K562 (cell line): ENCODE measurements around the gene THEM5. TPM values are rescaled to one million over a fixed set of nuclear protein-coding genes. Genes with fewer than 3 reads are reported as not detected.

ENCODE experiments used
- E2F3 ChIP-seq: fragments of 250-450 bp; sonication (Bioruptor Pico); IDR thresholded peaks from 2 replicates; pipeline ENCODE4 v1.4.0; 2020; ENCODE audit warnings: mild to moderate bottlenecking
- HSF4 ChIP-seq: fragments of 250-450 bp; sonication (Bioruptor Pico); IDR thresholded peaks from 2 replicates; pipeline ENCODE4 v2.1.2; 2022; ENCODE audit warnings: mild to moderate bottlenecking, moderate library complexity, borderline replicate concordance
- KLF6 ChIP-seq: fragments of 250-450 bp; sonication (Bioruptor Pico); IDR thresholded peaks from 2 replicates; pipeline ENCODE4 v1.4.0; 2020; ENCODE audit warnings: mild to moderate bottlenecking, moderate library complexity, borderline replicate concordance
- LEF1 ChIP-seq: fragments of 450-650 bp; IDR thresholded peaks from 2 replicates; pipeline ENCODE4 v1.6.1; 2016; ENCODE audit warnings: mild to moderate bottlenecking
- MCM5 ChIP-seq: fragments of 450-650 bp; IDR thresholded peaks from 2 replicates; pipeline ENCODE4 v1.6.1; 2016; ENCODE audit warnings: low read depth
- MTF1 ChIP-seq: fragments of 250-450 bp; sonication (Bioruptor Pico); IDR thresholded peaks from 2 replicates; pipeline ENCODE4 v1.9.0; 2021; ENCODE audit warnings: moderate library complexity, mild to moderate bottlenecking, inconsistent platforms, borderline replicate concordance
- NBN ChIP-seq: fragments of 450-650 bp; IDR thresholded peaks from 2 replicates; pipeline ENCODE4 v1.6.1; 2016; ENCODE audit warnings: low read depth, mild to moderate bottlenecking
- NFE2 ChIP-seq: IDR thresholded peaks from 2 replicates; pipeline ENCODE4 v1.6.1; 2014; ENCODE audit warnings: antibody characterized with exemption, low read depth
- NR2C2 ChIP-seq, 2 experiments: fragments of 200-800 bp in 1 of 2; sonication (Bioruptor generic) in 1 of 2; sonication (generic) in 1 of 2; formaldehyde crosslinking in 1 of 2; IDR thresholded peaks; 2 replicates each; pipeline versions ENCODE4 v1.6.1 to v1.8.0; 2016 to 2022; ENCODE audit warnings: mild to moderate bottlenecking in 1 of 2, missing compliant biosample characterization in 1 of 2, missing genetic modification characterization in 1 of 2, missing genetic modification reagents in 1 of 2
- RBM14 ChIP-seq: fragments of 200-400 bp; formaldehyde crosslinking; IDR thresholded peaks from 2 replicates; pipeline ENCODE4 v1.6.1; 2018; ENCODE audit warnings: low read depth, mild to moderate bottlenecking, low read length, moderate library complexity, borderline replicate concordance; ENCODE audit not compliant: insufficient read depth
- RFX1 ChIP-seq: fragments of 450-650 bp; IDR thresholded peaks from 2 replicates; pipeline ENCODE4 v1.6.1; 2016; ENCODE audit warnings: mild to moderate bottlenecking, moderate library complexity
- RHOXF2B ChIP-seq: fragments of 250-450 bp; sonication (Bioruptor Pico); conservative IDR thresholded peaks from 2 replicates; pipeline ENCODE4 v1.5.1; 2021
- SAP30 ChIP-seq: fragments of 200-600 bp; sonication (generic); IDR thresholded peaks from 2 replicates; pipeline ENCODE4 v1.6.1; 2012; ENCODE audit warnings: borderline replicate concordance, low read depth, mild to moderate bottlenecking, moderate library complexity, low read length, control low read depth, inconsistent platforms; ENCODE audit not compliant: insufficient read depth, poor library complexity, severe bottlenecking
- SNAPC5 ChIP-seq: fragments of 250-450 bp; sonication (Bioruptor Pico); IDR thresholded peaks from 2 replicates; pipeline ENCODE4 v1.8.0; 2021; ENCODE audit warnings: moderate library complexity, mild to moderate bottlenecking, inconsistent platforms
- SREBF2 ChIP-seq: sonication (generic); formaldehyde crosslinking; IDR thresholded peaks from 2 replicates; pipeline ENCODE4 v1.4.0; 2020; ENCODE audit warnings: mild to moderate bottlenecking, missing genetic modification reagents
- STAT6 ChIP-seq: sonication (generic); formaldehyde crosslinking; IDR thresholded peaks from 2 replicates; pipeline ENCODE4 v1.8.1; 2023; ENCODE audit warnings: mild to moderate bottlenecking, missing genetic modification reagents
- TFAP4 ChIP-seq: sonication (generic); formaldehyde crosslinking; IDR thresholded peaks from 2 replicates; pipeline ENCODE4 v1.8.0; 2022; ENCODE audit warnings: missing genetic modification reagents, mild to moderate bottlenecking, moderate library complexity, borderline replicate concordance
- TRIM28 ChIP-seq: fragments of 450-650 bp; IDR thresholded peaks from 2 replicates; pipeline ENCODE4 v1.6.1; 2017
- U2AF1 ChIP-seq: fragments of 200-400 bp; formaldehyde crosslinking; optimal IDR thresholded peaks from 2 replicates; pipeline ENCODE3; 2017; ENCODE audit warnings: mild to moderate bottlenecking, low read depth, low read length, moderate library complexity
- ZBTB1 ChIP-seq: sonication (generic); formaldehyde crosslinking; IDR thresholded peaks from 2 replicates; pipeline ENCODE4 v1.8.1; 2023; ENCODE audit warnings: missing genetic modification reagents, low read depth, mild to moderate bottlenecking, borderline replicate concordance
- ZMIZ1 ChIP-seq, 2 experiments: fragments of 150-350 bp in 1 of 2; IDR thresholded peaks; 2 replicates each; pipeline ENCODE4 v1.6.1; 2012 to 2016; ENCODE audit warnings: low read depth in 2 of 2, low read length in 2 of 2, mild to moderate bottlenecking in 1 of 2, moderate library complexity in 1 of 2
- ZNF175 ChIP-seq: fragments of 200-800 bp; sonication (Bioruptor generic); IDR thresholded peaks from 2 replicates; pipeline ENCODE4 v1.6.1; 2016; ENCODE audit warnings: low read depth, mild to moderate bottlenecking, missing genetic modification characterization, missing compliant biosample characterization
- ZNF57 ChIP-seq: fragments of 450-650 bp; formaldehyde crosslinking; IDR thresholded peaks from 2 replicates; pipeline ENCODE4 v1.4.0; 2020; ENCODE audit warnings: mild to moderate bottlenecking, moderate library complexity
- polyA plus RNA-seq, 8 experiments: library from polyadenylated mRNA; depleted of rRNA in 4 of 8; stranded (reverse) in 5 of 8; unstranded in 3 of 8; fragments of >200 nt; fragmentation: Nextera tagmentation in 2 of 8; fragmentation: Illumina TruSeq in 1 of 8; extraction: Ambion mirVana in 2 of 8; extraction: Trizol in 1 of 8; gene quantifications; 2 replicates each; pipeline versions ENCODE4 v1.2.1 to v1.2.3, GENCODE V29; 2011 to 2014; ENCODE audit warnings: inconsistent platforms in 1 of 8, missing spikeins in 1 of 8
- total RNA-seq, 7 experiments: library from RNA; depleted of rRNA in 6 of 7; stranded (reverse); fragments of >200 nt in 6 of 7; fragmentation: Illumina TruSeq in 2 of 7; extraction: Trizol in 2 of 7; gene quantifications; 2 replicates each; pipeline versions ENCODE4 v1.2.1 to v1.2.3, GENCODE V29; 2011 to 2021; ENCODE audit warnings: low replicate concordance in 1 of 7

The THEM5 gene
- total and polyA plus RNA-seq, 9 of the 15 experiments (the other 6 are each of a cell fraction or from before 2014, with no cell fraction given): not detected

GRCh38 chr1:151862604-151863003 is 9.1 kb upstream of the THEM5 start (continued):
- 0 out of 2 replicates have a peak, but pooled peaks have one; percentile 12 for TF ChIP-seq RFX1
- TF ChIP-seq U2AF1: no peak
- TF ChIP-seq E2F3 (CRISPR knock-in tag): no peak
- TF ChIP-seq SNAPC5 (CRISPR knock-in tag): no peak
- no peak for TF ChIP-seq ZNF57 (CRISPR knock-in tag)
- no peak for TF ChIP-seq TFAP4
- no peak for TF ChIP-seq MCM5
- no peak for TF ChIP-seq ZNF175 (CRISPR knock-in tag)
- TF ChIP-seq LEF1: peak; percentile 88
- no peak for TF ChIP-seq ZMIZ1 (IDR thresholded peaks at IDR 0.05; ENCODE audit: low read depth in 2 of 2, low read length in 2 of 2)
- no peak for TF ChIP-seq NR2C2 (CRISPR knock-in tag; IDR thresholded peaks at IDR 0.05)
- no peak for TF ChIP-seq NR2C2 (tag; IDR thresholded peaks at IDR 0.05)
- TF ChIP-seq RBM14: no peak
- TF ChIP-seq RHOXF2B (CRISPR knock-in tag): no peak
- no peak for TF ChIP-seq KLF6
- no peak for TF ChIP-seq NBN
- TF ChIP-seq ZBTB1: no peak
- TF ChIP-seq NFE2: peak; percentile 39; the same call in 1 of the 2 replicates
- no peak for TF ChIP-seq SAP30
- no peak for TF ChIP-seq MTF1 (CRISPR knock-in tag)
- TF ChIP-seq SREBF2: no peak
- no peak for TF ChIP-seq STAT6
- no peak for TF ChIP-seq TRIM28
- TF ChIP-seq HSF4 (CRISPR knock-in tag): no peak
